PC-3 (cell line): ENCODE measurements around the gene DDX21.
"Not testable (repeated sequence)": the region's sequence is repeated elsewhere in the genome, so short reads cannot be mapped to it uniquely, and the experiment has no call there.

Source experiments
- EZH2 ChIP-seq: fragments of 300-600 bp; sonication (generic); IDR thresholded peaks from one replicate; pipeline ENCODE4 v1.6.1; 2017; ENCODE audit warnings: antibody characterized with exemption, mild to moderate bottlenecking, low read length; ENCODE audit not compliant: unreplicated experiment
- EZH2phosphoT487 ChIP-seq: fragments of 300-600 bp; sonication (generic); IDR thresholded peaks from 2 replicates; pipeline ENCODE4 v1.6.1; 2018; ENCODE audit warnings: mild to moderate bottlenecking, antibody characterized with exemption, low read length, borderline replicate concordance
- TF ChIP-seq, protein P1 (sequence below): fragments of 300-600 bp; sonication (generic); conservative IDR thresholded peaks from 2 replicates; pipeline ENCODE4 v1.5.1; 2017; ENCODE audit warnings: antibody characterized with exemption, low read depth, mild to moderate bottlenecking, low read length

- TF ChIP-seq, protein P1, sequence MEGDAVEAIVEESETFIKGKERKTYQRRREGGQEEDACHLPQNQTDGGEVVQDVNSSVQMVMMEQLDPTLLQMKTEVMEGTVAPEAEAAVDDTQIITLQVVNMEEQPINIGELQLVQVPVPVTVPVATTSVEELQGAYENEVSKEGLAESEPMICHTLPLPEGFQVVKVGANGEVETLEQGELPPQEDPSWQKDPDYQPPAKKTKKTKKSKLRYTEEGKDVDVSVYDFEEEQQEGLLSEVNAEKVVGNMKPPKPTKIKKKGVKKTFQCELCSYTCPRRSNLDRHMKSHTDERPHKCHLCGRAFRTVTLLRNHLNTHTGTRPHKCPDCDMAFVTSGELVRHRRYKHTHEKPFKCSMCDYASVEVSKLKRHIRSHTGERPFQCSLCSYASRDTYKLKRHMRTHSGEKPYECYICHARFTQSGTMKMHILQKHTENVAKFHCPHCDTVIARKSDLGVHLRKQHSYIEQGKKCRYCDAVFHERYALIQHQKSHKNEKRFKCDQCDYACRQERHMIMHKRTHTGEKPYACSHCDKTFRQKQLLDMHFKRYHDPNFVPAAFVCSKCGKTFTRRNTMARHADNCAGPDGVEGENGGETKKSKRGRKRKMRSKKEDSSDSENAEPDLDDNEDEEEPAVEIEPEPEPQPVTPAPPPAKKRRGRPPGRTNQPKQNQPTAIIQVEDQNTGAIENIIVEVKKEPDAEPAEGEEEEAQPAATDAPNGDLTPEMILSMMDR, result not testable (repeated sequence)
- TF ChIP-seq EZH2, EZH2phosphoT487: not testable (repeated sequence)
These were observed 26.8 kb upstream of the DDX21 start for GRCh38 chr10:68929157-68929556.
